Renal pelvis (tissue), 4 donors: Measurements from ENCODE around the gene RPL10. TPM values are rescaled to one million over a fixed set of nuclear protein-coding genes. Genes with fewer than 3 reads are reported as not detected.

ENCODE experiments used
- DNase-seq: peaks from one replicate; pipeline ENCODE4 v3.0.0-alpha.2; 2013
- polyA plus RNA-seq, 3 donors: library from polyadenylated mRNA; unstranded; fragments of 120-200 nt; gene quantifications; one replicate each; pipeline ENCODE4 v1.2.1, GENCODE V29; 2013; ENCODE audit not compliant: insufficient read length in 3 of 3

RPL10 gene
- polyA plus RNA-seq, 3 donors, result 2,952 to 3,594 (median 3,543) TPM

GRCh38 chrX:154437971-154438893, 40.1 kb downstream of the RPL10 start:
- DNase-seq, result no peak

GRCh38 chrX:154439841-154440240, 41.7 kb downstream of the RPL10 start:
- DNase-seq, result no peak

GRCh38 chrX:154440623-154441357, 42.6 kb downstream of the RPL10 start:
- DNase-seq, result no peak

GRCh38 chrX:154441564-154441963, 43.4 kb downstream of the RPL10 start:
- DNase-seq, result no peak

- DNase-seq, result no peak
Observed at GRCh38 chrX:154441984-154442707, 44.0 kb downstream of the RPL10 start.

- DNase-seq, result no peak
Observed at GRCh38 chrX:154443479-154443910, 45.3 kb downstream of the RPL10 start.

- no peak for DNase-seq
Observed at GRCh38 chrX:154443992-154444754, 46.0 kb downstream of the RPL10 start, which contains the start of gene FAM50A. TSS of gene FAM50A (plus strand) at chrX:154444141. CDS start at chrX:154444236, 95 bp downstream.

- no peak for DNase-seq
Observed at GRCh38 chrX:154444755-154445246, 46.6 kb downstream of the RPL10 start.

- DNase-seq, result no peak
Observed at GRCh38 chrX:154445776-154446175, 47.6 kb downstream of the RPL10 start.

GRCh38 chrX:154446430-154446829, 48.3 kb downstream of the RPL10 start:
- DNase-seq, result no peak

GRCh38 chrX:154448484-154448883, 50.3 kb downstream of the RPL10 start:
- DNase-seq, result no peak

GRCh38 chrX:154449618-154450017, 51.4 kb downstream of the RPL10 start:
- DNase-seq, result no peak

GRCh38 chrX:154450312-154450711, 52.1 kb downstream of the RPL10 start:
- DNase-seq, result no peak

Other genes starting within 250 kb of the RPL10 start
- gene OPN1MW, start 215.8 kb upstream of the RPL10 start, polyA plus RNA-seq, result not detected
- not detected for gene OPN1MW2, start 178.6 kb upstream of the RPL10 start, polyA plus RNA-seq
- gene OPN1MW3, start 140.8 kb upstream of the RPL10 start, polyA plus RNA-seq, result not detected
- not detected for gene TEX28, start 103.3 kb upstream of the RPL10 start, polyA plus RNA-seq
- gene TKTL1, start 102.6 kb upstream of the RPL10 start, polyA plus RNA-seq, result under 1 TPM; 0.24 to 0.54 (median 0.52) TPM
- gene FLNA, start 23.7 kb upstream of the RPL10 start, polyA plus RNA-seq, result 100 to 1,000 TPM; 416 to 612 (median 573) TPM
- gene EMD, start 19.1 kb upstream of the RPL10 start, polyA plus RNA-seq, result 10 to 100 TPM; 68.3 to 87.4 (median 81.2) TPM
- 10 to 100 TPM; 14.7 to 16.4 (median 16.0) TPM for gene DNASE1L1, start 10.9 kb downstream of the RPL10 start, polyA plus RNA-seq
- gene TAFAZZIN, start 13.2 kb downstream of the RPL10 start, polyA plus RNA-seq, result 10 to 100 TPM; 32.3 to 46.4 (median 39.5) TPM
- gene ATP6AP1, start 30.3 kb downstream of the RPL10 start, polyA plus RNA-seq, result 100 to 1,000 TPM; 144 to 170 (median 166) TPM
- 100 to 1,000 TPM; 127 to 145 (median 135) TPM for gene GDI1, start 38.8 kb downstream of the RPL10 start, polyA plus RNA-seq
- gene FAM50A, start 45.8 kb downstream of the RPL10 start, polyA plus RNA-seq, result 10 to 100 TPM; 52.6 to 65.9 (median 54.6) TPM
- gene PLXNA3, start 59.9 kb downstream of the RPL10 start, polyA plus RNA-seq, result 10 to 100 TPM; 49.7 to 65.3 (median 53.2) TPM
- 10 to 100 TPM; 13.1 to 19.1 (median 16.1) TPM for gene LAGE3, start 80.9 kb downstream of the RPL10 start, polyA plus RNA-seq
- gene UBL4A, start 88.2 kb downstream of the RPL10 start, polyA plus RNA-seq, result 10 to 100 TPM; 25.6 to 33.6 (median 32.1) TPM
- gene SLC10A3, start 92.3 kb downstream of the RPL10 start, polyA plus RNA-seq, result 10 to 100 TPM; 20.0 to 24.1 (median 20.9) TPM
- gene FAM3A, start 117.9 kb downstream of the RPL10 start, polyA plus RNA-seq, result 10 to 100 TPM; 36.2 to 44.6 (median 39.4) TPM
- 10 to 100 TPM; 39.2 to 49.3 (median 45.6) TPM for gene G6PD, start 148.5 kb downstream of the RPL10 start, polyA plus RNA-seq
- gene IKBKG, start 149.2 kb downstream of the RPL10 start, polyA plus RNA-seq, result 10 to 100 TPM; 16.6 to 19.3 (median 19.3) TPM
- not detected for gene CTAG1A, start 186.8 kb downstream of the RPL10 start, polyA plus RNA-seq
- gene CTAG1B, start 220.9 kb downstream of the RPL10 start, polyA plus RNA-seq, result not detected